ENCODE measurements around the gene GNS. TPM values are rescaled to one million over a fixed set of nuclear protein-coding genes. Genes with fewer than 3 reads are reported as not detected.

The GNS gene
- total and polyA plus RNA-seq, 2 of the 13 experiments (the other 11 are each of a cell fraction or from before 2014, with no cell fraction given): 49.8 to 51.0 TPM

DNA sequence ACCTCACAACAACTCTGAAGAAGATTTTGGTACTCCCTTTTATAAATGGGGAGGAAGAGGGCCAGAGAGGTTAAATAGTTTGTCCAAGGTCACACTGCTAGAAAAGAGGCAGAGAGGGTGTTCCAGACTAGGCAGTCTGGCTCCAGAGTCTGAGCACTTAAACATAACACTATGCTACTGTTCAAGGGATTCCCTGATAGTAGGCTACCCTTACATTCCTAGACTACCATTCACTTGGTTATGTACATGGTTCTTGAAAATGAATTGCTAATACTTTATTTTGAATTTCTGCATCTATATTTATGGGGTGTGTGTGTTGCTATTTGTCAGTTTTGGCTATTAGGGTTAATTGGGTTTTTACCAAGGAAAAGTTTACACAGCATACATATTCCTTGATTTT lies 7.2 kb downstream of the GNS start:
- no TSS peak for BruUV-seq (replicated peaks)
- Histone ChIP-seq H3K4me2 (ENCODE audit: low read depth, low read length) (no peak overlapping the region), H2AFZ (ENCODE audit: low read length) (no peak overlapping the region), H3K9me3 (ENCODE audit: low read length) (no peaks in the 10 kb centered on the region), H3K4me1 (ENCODE audit: insufficient read depth, low read length) (peaks cover 8% of the 10 kb centered on the region; the same call in 1 of the 2 replicates), H3K79me2 (ENCODE audit: insufficient read depth, low read length) (peaks cover 5% of the 10 kb centered on the region), H3K9ac (ENCODE audit: insufficient read depth, low read depth, low read length) (no peak overlapping the region), H3K27ac (ENCODE audit: extremely low read length, insufficient read depth, low read length) (no peak overlapping the region), H3K36me3 (replicated peaks in 1 of 2; ENCODE audit: control insufficient read depth in 1 of 2, insufficient read depth in 2 of 2, low read length in 2 of 2) (peaks cover 3 to 34% of the 10 kb centered on the region in 2 experiments; a peak in 4 of 5 replicates), H3K27me3 (ENCODE audit: control insufficient read depth in 1 of 2, insufficient read depth in 2 of 2, low read length in 2 of 2) (no peaks in the 10 kb centered on the region), H3K4me3 (replicated peaks in 1 of 3; ENCODE audit: insufficient read depth in 1 of 3, low read depth in 2 of 3, low read length in 3 of 3) (no peak overlapping the region), H4K20me1 (ENCODE audit: insufficient read depth, low read length) (no peaks in the 10 kb centered on the region)
- ChIA-PET POLR2A (no interaction called here), CTCF (ENCODE audit: low intra/inter-chr PET ratio, low total read pairs) (no interaction called here)
- no peak for FAIRE-seq
- TF ChIP-seq ZNF773 (CRISPR knock-in tag; IDR thresholded peaks at IDR 0.05; ENCODE audit: borderline replicate concordance): no peak
- TF ChIP-seq, protein P1, sequence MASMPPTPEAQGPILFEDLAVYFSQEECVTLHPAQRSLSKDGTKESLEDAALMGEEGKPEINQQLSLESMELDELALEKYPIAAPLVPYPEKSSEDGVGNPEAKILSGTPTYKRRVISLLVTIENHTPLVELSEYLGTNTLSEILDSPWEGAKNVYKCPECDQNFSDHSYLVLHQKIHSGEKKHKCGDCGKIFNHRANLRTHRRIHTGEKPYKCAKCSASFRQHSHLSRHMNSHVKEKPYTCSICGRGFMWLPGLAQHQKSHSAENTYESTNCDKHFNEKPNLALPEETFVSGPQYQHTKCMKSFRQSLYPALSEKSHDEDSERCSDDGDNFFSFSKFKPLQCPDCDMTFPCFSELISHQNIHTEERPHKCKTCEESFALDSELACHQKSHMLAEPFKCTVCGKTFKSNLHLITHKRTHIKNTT (CRISPR knock-in tag; IDR thresholded peaks at IDR 0.05): no peak
- no peak for DNase-seq (ENCODE audit: low spot score)
- intact Hi-C loops (cut with micrococcal nuclease; ENCODE audit: unreplicated experiment) (no loop called here), in situ Hi-C loops (cut with HindIII; ENCODE audit: extremely low pct_ligation_motif_present, low pct_unique_long_range_greater_than_20kb) (no loop called here)
- ATAC-seq: no peak

DNA sequence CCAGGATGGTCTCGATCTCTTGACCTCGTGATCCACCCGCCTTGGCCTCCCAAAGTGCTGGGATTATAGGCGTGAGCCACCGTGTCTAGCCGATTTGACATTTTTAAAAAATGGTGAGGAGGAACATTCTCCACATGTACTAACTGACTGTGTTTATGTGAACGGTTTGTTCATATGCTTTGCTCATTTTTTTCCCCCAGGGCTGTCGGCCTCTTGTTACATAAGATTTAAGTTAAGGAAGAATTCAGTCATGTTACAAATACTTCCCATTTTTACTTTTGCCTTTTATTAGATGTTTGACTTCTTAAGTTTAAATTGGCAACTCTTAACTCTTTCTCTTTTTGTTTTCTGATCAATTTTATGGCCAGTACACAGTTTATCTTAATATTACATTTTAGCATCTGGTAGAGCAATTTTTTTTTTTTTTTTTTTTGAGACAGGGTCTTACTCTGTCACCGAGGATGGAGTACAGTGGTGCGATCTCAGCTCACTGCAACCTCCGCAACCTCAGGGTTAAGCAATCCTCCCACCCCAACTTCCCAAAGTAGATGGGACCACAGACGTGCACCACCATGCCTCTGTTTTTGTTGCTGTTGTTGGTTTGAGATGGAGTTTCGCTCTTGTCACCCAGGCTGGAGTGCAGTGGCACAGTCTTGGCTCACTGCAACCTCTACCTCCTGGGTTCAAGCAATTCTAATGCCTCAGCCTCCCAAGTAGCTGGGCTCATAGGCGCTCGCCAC lies 9.6 kb downstream of the GNS start:
- Histone ChIP-seq H3K4me2 (ENCODE audit: low read depth, low read length) (no peak overlapping the region), H3K9me3 (ENCODE audit: low read length) (no peaks in the 10 kb centered on the region), H2AFZ (ENCODE audit: low read length) (no peak overlapping the region), H3K36me3 (replicated peaks in 1 of 2; ENCODE audit: control insufficient read depth in 1 of 2, insufficient read depth in 2 of 2, low read length in 2 of 2) (peaks cover 4 to 43% of the 10 kb centered on the region in 2 experiments; a peak in 4 of 5 replicates), H3K4me1 (ENCODE audit: insufficient read depth, low read length) (peaks cover 12% of the 10 kb centered on the region), H3K79me2 (ENCODE audit: insufficient read depth, low read length) (no peaks in the 10 kb centered on the region), H3K27ac (ENCODE audit: extremely low read length, insufficient read depth, low read length) (no peak overlapping the region), H4K20me1 (ENCODE audit: insufficient read depth, low read length) (no peaks in the 10 kb centered on the region), H3K27me3 (ENCODE audit: control insufficient read depth in 1 of 2, insufficient read depth in 2 of 2, low read length in 2 of 2) (no peaks in the 10 kb centered on the region), H3K4me3 (replicated peaks in 1 of 3; ENCODE audit: insufficient read depth in 1 of 3, low read depth in 2 of 3, low read length in 3 of 3) (no peak overlapping the region), H3K9ac (ENCODE audit: insufficient read depth, low read depth, low read length) (no peak overlapping the region)
- CTCF ChIA-PET (ENCODE audit: low intra/inter-chr PET ratio, low total read pairs): no interaction called here
- TF ChIP-seq, protein P2, sequence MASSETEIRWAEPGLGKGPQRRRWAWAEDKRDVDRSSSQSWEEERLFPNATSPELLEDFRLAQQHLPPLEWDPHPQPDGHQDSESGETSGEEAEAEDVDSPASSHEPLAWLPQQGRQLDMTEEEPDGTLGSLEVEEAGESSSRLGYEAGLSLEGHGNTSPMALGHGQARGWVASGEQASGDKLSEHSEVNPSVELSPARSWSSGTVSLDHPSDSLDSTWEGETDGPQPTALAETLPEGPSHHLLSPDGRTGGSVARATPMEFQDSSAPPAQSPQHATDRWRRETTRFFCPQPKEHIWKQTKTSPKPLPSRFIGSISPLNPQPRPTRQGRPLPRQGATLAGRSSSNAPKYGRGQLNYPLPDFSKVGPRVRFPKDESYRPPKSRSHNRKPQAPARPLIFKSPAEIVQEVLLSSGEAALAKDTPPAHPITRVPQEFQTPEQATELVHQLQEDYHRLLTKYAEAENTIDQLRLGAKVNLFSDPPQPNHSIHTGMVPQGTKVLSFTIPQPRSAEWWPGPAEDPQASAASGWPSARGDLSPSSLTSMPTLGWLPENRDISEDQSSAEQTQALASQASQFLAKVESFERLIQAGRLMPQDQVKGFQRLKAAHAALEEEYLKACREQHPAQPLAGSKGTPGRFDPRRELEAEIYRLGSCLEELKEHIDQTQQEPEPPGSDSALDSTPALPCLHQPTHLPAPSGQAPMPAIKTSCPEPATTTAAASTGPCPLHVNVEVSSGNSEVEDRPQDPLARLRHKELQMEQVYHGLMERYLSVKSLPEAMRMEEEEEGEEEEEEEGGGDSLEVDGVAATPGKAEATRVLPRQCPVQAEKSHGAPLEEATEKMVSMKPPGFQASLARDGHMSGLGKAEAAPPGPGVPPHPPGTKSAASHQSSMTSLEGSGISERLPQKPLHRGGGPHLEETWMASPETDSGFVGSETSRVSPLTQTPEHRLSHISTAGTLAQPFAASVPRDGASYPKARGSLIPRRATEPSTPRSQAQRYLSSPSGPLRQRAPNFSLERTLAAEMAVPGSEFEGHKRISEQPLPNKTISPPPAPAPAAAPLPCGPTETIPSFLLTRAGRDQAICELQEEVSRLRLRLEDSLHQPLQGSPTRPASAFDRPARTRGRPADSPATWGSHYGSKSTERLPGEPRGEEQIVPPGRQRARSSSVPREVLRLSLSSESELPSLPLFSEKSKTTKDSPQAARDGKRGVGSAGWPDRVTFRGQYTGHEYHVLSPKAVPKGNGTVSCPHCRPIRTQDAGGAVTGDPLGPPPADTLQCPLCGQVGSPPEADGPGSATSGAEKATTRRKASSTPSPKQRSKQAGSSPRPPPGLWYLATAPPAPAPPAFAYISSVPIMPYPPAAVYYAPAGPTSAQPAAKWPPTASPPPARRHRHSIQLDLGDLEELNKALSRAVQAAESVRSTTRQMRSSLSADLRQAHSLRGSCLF (CRISPR knock-in tag; IDR thresholded peaks at IDR 0.05; ENCODE audit: borderline replicate concordance): no peak
- TF ChIP-seq ZNF558 (CRISPR knock-in tag; IDR thresholded peaks at IDR 0.05; ENCODE audit: borderline replicate concordance) (no peak), ZNF776 (CRISPR knock-in tag; IDR thresholded peaks at IDR 0.05) (no peak), ZFP37 (CRISPR knock-in tag; IDR thresholded peaks at IDR 0.05; ENCODE audit: borderline replicate concordance) (no peak), ZFP36L2 (CRISPR knock-in tag; IDR thresholded peaks at IDR 0.05) (no peak)
- POLR2A ChIA-PET: no interaction called here
- no peak for FAIRE-seq
- no peak for DNase-seq (ENCODE audit: low spot score)
- 96% methylated on average over 15 of the region's 15 CpGs for WGBS (ENCODE audit: low lambda C conversion rate)
- no peak for ATAC-seq
- BruUV-seq (replicated peaks): no TSS peak
- intact Hi-C loops (cut with micrococcal nuclease; ENCODE audit: unreplicated experiment): no loop called here
- in situ Hi-C loops (cut with HindIII; ENCODE audit: extremely low pct_ligation_motif_present, low pct_unique_long_range_greater_than_20kb): no loop called here

All from HepG2 (cell line).